KOPT-K1 (cell line): ENCODE measurements around the gene USP32.

Experiments used
- H3K27ac ChIP-seq: fragments of 200-600 bp; sonication (generic); 2 replicates; pipeline ENCODE4 v1.5.1; 2016; ENCODE audit warnings: antibody characterized with exemption, mild to moderate bottlenecking, low read depth, low read length; ENCODE audit not compliant: poor library complexity, severe bottlenecking
- H3K36me3 ChIP-seq: fragments of 200-600 bp; sonication (generic); 2 replicates; pipeline ENCODE4 v1.5.1; 2017; ENCODE audit warnings: antibody characterized with exemption, mild to moderate bottlenecking, low read length, moderate library complexity; ENCODE audit not compliant: insufficient read depth
- H3K9me3 ChIP-seq: fragments of 200-600 bp; sonication (generic); 2 replicates; pipeline ENCODE4 v1.5.1; 2017; ENCODE audit warnings: antibody characterized with exemption, low read length, mild to moderate bottlenecking; ENCODE audit not compliant: insufficient read depth, poor library complexity, severe bottlenecking

USP32 gene

GRCh38 chr17:60155815-60156214 is 236.1 kb downstream of the USP32 start:
- Histone ChIP-seq H3K9me3 (no peaks in the 10 kb centered on the region), H3K27ac (no peak overlapping the region), H3K36me3 (no peaks in the 10 kb centered on the region)

- Histone ChIP-seq H3K36me3 (no peaks in the 10 kb centered on the region), H3K27ac (no peak overlapping the region), H3K9me3 (no peaks in the 10 kb centered on the region)
These were observed 236.5 kb downstream of the USP32 start for GRCh38 chr17:60155427-60155814.

- Histone ChIP-seq H3K36me3 (no peaks in the 10 kb centered on the region), H3K9me3 (no peaks in the 10 kb centered on the region), H3K27ac (no peak overlapping the region)
These were observed 237.1 kb downstream of the USP32 start for GRCh38 chr17:60154616-60155426.

GRCh38 chr17:60153606-60154390 is 238.1 kb downstream of the USP32 start:
- H3K36me3 ChIP-seq: no peaks in the 10 kb centered on the region
- no peaks in the 10 kb centered on the region for H3K9me3 ChIP-seq
- H3K27ac ChIP-seq: no peak overlapping the region

GRCh38 chr17:60151355-60151754 is 240.6 kb downstream of the USP32 start:
- no peaks in the 10 kb centered on the region for H3K36me3 ChIP-seq
- H3K9me3 ChIP-seq: no peaks in the 10 kb centered on the region
- peak overlapping the region; percentile 49 for H3K27ac ChIP-seq

- Histone ChIP-seq H3K27ac (peak within 1 kb of the TSS; percentile 49), H3K9me3 (no peaks in the 10 kb centered on the region)
These were observed 242.0 kb downstream of the USP32 start, which contains the start of gene CA4 for GRCh38 chr17:60149691-60150582. CA4 (plus strand) TSS chr17:60149973; CDS start chr17:60150035, 62 bp downstream.

GRCh38 chr17:60148373-60148772 is 243.6 kb downstream of the USP32 start:
- Histone ChIP-seq H3K9me3 (no peaks in the 10 kb centered on the region), H3K36me3 (no peaks in the 10 kb centered on the region), H3K27ac (no peak overlapping the region)

More at GRCh38 chr17:60149691-60150582, 242.0 kb downstream of the USP32 start, which contains the start of gene CA4:
- no peaks in the 10 kb centered on the region for H3K36me3 ChIP-seq

- no peak overlapping the region for H3K27ac ChIP-seq
- H3K9me3 ChIP-seq: no peaks in the 10 kb centered on the region
- H3K36me3 ChIP-seq: no peaks in the 10 kb centered on the region
These were observed 244.2 kb downstream of the USP32 start for GRCh38 chr17:60147553-60148223.

GRCh38 chr17:60146206-60146605 is 245.7 kb downstream of the USP32 start:
- Histone ChIP-seq H3K36me3 (no peaks in the 10 kb centered on the region), H3K9me3 (no peaks in the 10 kb centered on the region), H3K27ac (no peak overlapping the region)

- no peaks in the 10 kb centered on the region for H3K9me3 ChIP-seq
- no peaks in the 10 kb centered on the region for H3K36me3 ChIP-seq
- H3K27ac ChIP-seq: no peak overlapping the region
These were observed 246.7 kb downstream of the USP32 start for GRCh38 chr17:60145006-60145935.

GRCh38 chr17:60142872-60143499 is 248.9 kb downstream of the USP32 start:
- Histone ChIP-seq H3K9me3 (no peaks in the 10 kb centered on the region), H3K36me3 (no peaks in the 10 kb centered on the region), H3K27ac (no peak overlapping the region)

- Histone ChIP-seq H3K36me3 (no peaks in the 10 kb centered on the region), H3K27ac (no peak overlapping the region), H3K9me3 (no peaks in the 10 kb centered on the region)
These were observed 250.6 kb downstream of the USP32 start for GRCh38 chr17:60141111-60142018.
